HEK293T (cell line): ENCODE data around the gene SMPDL3B.

Experiments
- BHLHE40 ChIP-seq: fragments of 450-650 bp; IDR thresholded peaks from 2 replicates; pipeline ENCODE4 v1.6.1; 2016; ENCODE audit warnings: mild to moderate bottlenecking, moderate library complexity, borderline replicate concordance
- ELF4 ChIP-seq: fragments of 450-650 bp; IDR thresholded peaks from 2 replicates; pipeline ENCODE4 v1.6.1; 2017; ENCODE audit warnings: antibody characterized with exemption
- FOXA1 ChIP-seq: fragments of 450-650 bp; IDR thresholded peaks from 2 replicates; pipeline ENCODE4 v1.6.1; 2016; ENCODE audit warnings: mild to moderate bottlenecking
- FOXK2 ChIP-seq: fragments of 450-650 bp; IDR thresholded peaks from 2 replicates; pipeline ENCODE4 v1.6.1; 2016; ENCODE audit warnings: mild to moderate bottlenecking
- FOXM1 ChIP-seq: fragments of 450-650 bp; IDR thresholded peaks from 2 replicates; pipeline ENCODE4 v1.6.1; 2017; ENCODE audit warnings: mild to moderate bottlenecking, borderline replicate concordance
- NFRKB ChIP-seq: fragments of 450-650 bp; IDR thresholded peaks from 2 replicates; pipeline ENCODE4 v1.6.1; 2016; ENCODE audit warnings: mild to moderate bottlenecking, moderate library complexity
- SP1 ChIP-seq: fragments of 450-650 bp; IDR thresholded peaks from 2 replicates; pipeline ENCODE4 v1.6.1; 2017
- TARDBP ChIP-seq: fragments of 450-650 bp; IDR thresholded peaks from 2 replicates; pipeline ENCODE4 v1.6.1; 2016

- TF ChIP-seq FOXK2 (no peak), FOXA1 (no peak), NFRKB (no peak), FOXM1 (no peak), TARDBP (no peak), ELF4 (no peak), BHLHE40 (no peak), SP1 (no peak)
Observed at GRCh38 chr1:27963393-27963792, 28.6 kb downstream of the SMPDL3B start.
